Panc1 (cell line): ENCODE measurements around the gene MTG1. TPM values are rescaled to one million over a fixed set of nuclear protein-coding genes. Genes with fewer than 3 reads are reported as not detected.

ENCODE experiments used
- ATAC-seq: fragments of 200-7000 bp; cut with Tn5 transposase; 2 replicates; pipeline ENCODE4 v1.9.1; 2020; ENCODE audit warnings: mild to moderate bottlenecking, moderate library complexity
- BruUV-seq: library from RNA; stranded (reverse); fragments of 400-500 nt; replicated peaks from 2 replicates; lab custom pipeline; 2021; lab: Mats Ljungman, UMichigan
- CTCF ChIA-PET: fragments of 300-600 bp; sonication (Branson Sonifier 250); formaldehyde crosslinking; loops from one replicate; lab custom pipeline; 2022; ENCODE audit warnings: antibody characterized with exemption; lab: Charles Lee
- POLR2A ChIA-PET: fragments of 300-600 bp; sonication (Branson Sonifier 250); formaldehyde crosslinking; loops from one replicate; lab custom pipeline; 2022; ENCODE audit warnings: antibody characterized with exemption; lab: Charles Lee
- DNase-seq: peaks from one replicate; pipeline ENCODE4 v3.0.0-alpha.2; 2010; ENCODE audit warnings: low read depth, low spot score
- H3K27ac ChIP-seq: 2 replicates; pipeline ENCODE4 v1.5.1; 2011; ENCODE audit warnings: mild to moderate bottlenecking, low read length, inconsistent platforms
- H3K27me3 ChIP-seq: fragments of 200-500 bp; sonication (Bioruptor generic); 2 replicates; pipeline ENCODE4 v1.6.0; 2014; ENCODE audit warnings: low read length, inconsistent platforms; ENCODE audit not compliant: control insufficient read depth, insufficient read depth
- H3K36me3 ChIP-seq: fragments of 200-500 bp; sonication (Bioruptor generic); 2 replicates; pipeline ENCODE4 v1.5.1; 2014; ENCODE audit warnings: inconsistent platforms, mild to moderate bottlenecking, low read length, moderate library complexity; ENCODE audit not compliant: control insufficient read depth, insufficient read depth
- H3K4me1 ChIP-seq: 2 replicates; pipeline ENCODE4 v1.5.1; 2011; ENCODE audit warnings: inconsistent platforms, mild to moderate bottlenecking, low read length, moderate library complexity; ENCODE audit not compliant: control insufficient read depth, insufficient read depth
- H3K4me3 ChIP-seq, 2 experiments: 2 replicates each; pipeline ENCODE4 v1.5.1; 2011 to 2012; ENCODE audit warnings: low read depth in 2 of 2, low read length in 2 of 2, mild to moderate bottlenecking in 2 of 2, inconsistent platforms in 1 of 2, moderate library complexity in 1 of 2
- H3K9me3 ChIP-seq: fragments of 200-500 bp; sonication (Bioruptor generic); 2 replicates; pipeline ENCODE4 v1.5.1; 2014; ENCODE audit warnings: low read depth, mild to moderate bottlenecking, inconsistent platforms, low read length, moderate library complexity; ENCODE audit not compliant: control insufficient read depth, insufficient read depth
- POLR2AphosphoS5 ChIP-seq: IDR thresholded peaks from 2 replicates; pipeline ENCODE4 v1.6.1; 2012; ENCODE audit warnings: mild to moderate bottlenecking, low read depth, low read length, moderate library complexity
- SIN3A ChIP-seq: IDR thresholded peaks from 2 replicates; pipeline ENCODE4 v1.6.1; 2012; ENCODE audit warnings: low read depth, mild to moderate bottlenecking, low read length, moderate library complexity, borderline replicate concordance; ENCODE audit not compliant: insufficient read depth
- TCF7L2 ChIP-seq: IDR thresholded peaks from 2 replicates; pipeline ENCODE4 v1.6.1; 2011; ENCODE audit warnings: mild to moderate bottlenecking, low read depth, low read length, inconsistent platforms
- in situ Hi-C: cut with HindIII; loops from 2 replicates; pipeline ENCODE4 v1.10.0; 2016; ENCODE audit warnings: low sequenced_read_pairs, low pct_unique_long_range_greater_than_20kb
- intact Hi-C: fragments of 100-400 bp; cut with micrococcal nuclease; formaldehyde crosslinking; loops from one replicate; pipeline ENCODE4 v1.10.0; 2022; ENCODE audit not compliant: unreplicated experiment
- total RNA-seq: library from RNA; stranded (reverse); gene quantifications from one replicate; pipeline ENCODE4 v1.2.1, GENCODE V29; 2021; ENCODE audit not compliant: unreplicated experiment
- TF ChIP-seq, protein P1 (sequence below): fragments of 450-650 bp; IDR thresholded peaks from 2 replicates; pipeline ENCODE4 v1.5.1; 2017; ENCODE audit warnings: mild to moderate bottlenecking
- TF ChIP-seq, protein P2 (sequence below), 2 experiments: IDR thresholded peaks; 2 replicates each; pipeline ENCODE4 v1.6.1; 2011 to 2012; ENCODE audit warnings: low read depth in 2 of 2, control low read depth in 1 of 2, low read length in 1 of 2, mild to moderate bottlenecking in 1 of 2, moderate library complexity in 1 of 2; ENCODE audit not compliant: insufficient read depth in 1 of 2

MTG1 gene
- total RNA-seq, 1 experiment from 2014 or later = 96.4 TPM

DNA sequence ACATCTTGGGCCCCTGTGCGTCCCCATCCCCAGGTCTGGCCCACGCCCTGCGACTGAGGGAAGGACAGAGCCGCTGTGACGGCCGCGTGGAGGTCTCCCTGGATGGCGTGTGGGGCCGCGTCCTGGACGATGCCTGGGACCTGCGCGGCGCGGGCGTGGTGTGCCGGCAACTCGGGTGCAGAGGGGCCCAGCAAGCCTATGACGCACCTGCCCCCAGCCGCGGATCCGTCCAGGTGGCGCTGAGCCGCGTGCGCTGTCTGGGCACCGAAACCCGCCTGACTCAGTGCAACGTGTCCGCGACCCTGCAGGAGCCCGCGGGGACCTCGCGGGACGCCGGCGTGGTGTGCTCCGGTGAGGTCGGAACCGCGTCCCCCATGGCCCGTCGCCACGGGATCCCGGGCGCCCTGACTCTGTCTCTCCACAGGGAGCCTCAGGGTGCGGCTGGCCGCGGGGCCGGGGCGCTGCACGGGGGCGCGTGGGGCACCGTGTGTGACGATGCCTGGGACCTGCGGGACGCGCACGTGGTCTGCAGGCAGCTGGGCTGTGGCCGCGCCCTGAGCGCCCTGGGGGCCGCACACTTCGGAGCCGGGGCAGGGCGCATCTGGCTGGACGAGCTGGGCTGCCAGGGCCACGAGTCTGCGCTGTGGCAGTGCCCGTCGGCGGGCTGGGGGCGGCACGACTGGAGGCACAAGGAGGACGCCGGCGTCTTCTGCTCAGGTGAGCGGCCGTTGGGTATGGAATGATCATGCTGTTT, 65.7 kb downstream of the MTG1 start:
- H3K9me3 ChIP-seq = no peaks in the 10 kb centered on the region
- no peaks in the 10 kb centered on the region for H3K4me1 ChIP-seq
- in situ Hi-C loops = no loop called here
- peaks cover 3% of the 10 kb centered on the region; the same call in 1 of the 2 replicates for H3K27me3 ChIP-seq
- no peak overlapping the region for H3K4me3 ChIP-seq
- ChIA-PET CTCF (no interaction called here), POLR2A (no interaction called here)
- H3K27ac ChIP-seq = no peak overlapping the region
- DNase-seq (no peak), ATAC-seq (no peak)
- TF ChIP-seq, protein P1, sequence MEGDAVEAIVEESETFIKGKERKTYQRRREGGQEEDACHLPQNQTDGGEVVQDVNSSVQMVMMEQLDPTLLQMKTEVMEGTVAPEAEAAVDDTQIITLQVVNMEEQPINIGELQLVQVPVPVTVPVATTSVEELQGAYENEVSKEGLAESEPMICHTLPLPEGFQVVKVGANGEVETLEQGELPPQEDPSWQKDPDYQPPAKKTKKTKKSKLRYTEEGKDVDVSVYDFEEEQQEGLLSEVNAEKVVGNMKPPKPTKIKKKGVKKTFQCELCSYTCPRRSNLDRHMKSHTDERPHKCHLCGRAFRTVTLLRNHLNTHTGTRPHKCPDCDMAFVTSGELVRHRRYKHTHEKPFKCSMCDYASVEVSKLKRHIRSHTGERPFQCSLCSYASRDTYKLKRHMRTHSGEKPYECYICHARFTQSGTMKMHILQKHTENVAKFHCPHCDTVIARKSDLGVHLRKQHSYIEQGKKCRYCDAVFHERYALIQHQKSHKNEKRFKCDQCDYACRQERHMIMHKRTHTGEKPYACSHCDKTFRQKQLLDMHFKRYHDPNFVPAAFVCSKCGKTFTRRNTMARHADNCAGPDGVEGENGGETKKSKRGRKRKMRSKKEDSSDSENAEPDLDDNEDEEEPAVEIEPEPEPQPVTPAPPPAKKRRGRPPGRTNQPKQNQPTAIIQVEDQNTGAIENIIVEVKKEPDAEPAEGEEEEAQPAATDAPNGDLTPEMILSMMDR = no peak
- TF ChIP-seq POLR2AphosphoS5 = no peak
- TF ChIP-seq, protein P2, sequence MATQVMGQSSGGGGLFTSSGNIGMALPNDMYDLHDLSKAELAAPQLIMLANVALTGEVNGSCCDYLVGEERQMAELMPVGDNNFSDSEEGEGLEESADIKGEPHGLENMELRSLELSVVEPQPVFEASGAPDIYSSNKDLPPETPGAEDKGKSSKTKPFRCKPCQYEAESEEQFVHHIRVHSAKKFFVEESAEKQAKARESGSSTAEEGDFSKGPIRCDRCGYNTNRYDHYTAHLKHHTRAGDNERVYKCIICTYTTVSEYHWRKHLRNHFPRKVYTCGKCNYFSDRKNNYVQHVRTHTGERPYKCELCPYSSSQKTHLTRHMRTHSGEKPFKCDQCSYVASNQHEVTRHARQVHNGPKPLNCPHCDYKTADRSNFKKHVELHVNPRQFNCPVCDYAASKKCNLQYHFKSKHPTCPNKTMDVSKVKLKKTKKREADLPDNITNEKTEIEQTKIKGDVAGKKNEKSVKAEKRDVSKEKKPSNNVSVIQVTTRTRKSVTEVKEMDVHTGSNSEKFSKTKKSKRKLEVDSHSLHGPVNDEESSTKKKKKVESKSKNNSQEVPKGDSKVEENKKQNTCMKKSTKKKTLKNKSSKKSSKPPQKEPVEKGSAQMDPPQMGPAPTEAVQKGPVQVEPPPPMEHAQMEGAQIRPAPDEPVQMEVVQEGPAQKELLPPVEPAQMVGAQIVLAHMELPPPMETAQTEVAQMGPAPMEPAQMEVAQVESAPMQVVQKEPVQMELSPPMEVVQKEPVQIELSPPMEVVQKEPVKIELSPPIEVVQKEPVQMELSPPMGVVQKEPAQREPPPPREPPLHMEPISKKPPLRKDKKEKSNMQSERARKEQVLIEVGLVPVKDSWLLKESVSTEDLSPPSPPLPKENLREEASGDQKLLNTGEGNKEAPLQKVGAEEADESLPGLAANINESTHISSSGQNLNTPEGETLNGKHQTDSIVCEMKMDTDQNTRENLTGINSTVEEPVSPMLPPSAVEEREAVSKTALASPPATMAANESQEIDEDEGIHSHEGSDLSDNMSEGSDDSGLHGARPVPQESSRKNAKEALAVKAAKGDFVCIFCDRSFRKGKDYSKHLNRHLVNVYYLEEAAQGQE (IDR thresholded peaks at IDR 0.05; ENCODE audit: insufficient read depth in 1 of 2, low read depth in 2 of 2, low read length in 1 of 2) = no peak
- no peak for TF ChIP-seq SIN3A
- TF ChIP-seq TCF7L2 = no peak
- no peaks in the 10 kb centered on the region for H3K36me3 ChIP-seq
- BruUV-seq = no TSS peak
- intact Hi-C loops = no loop called here

DNA sequence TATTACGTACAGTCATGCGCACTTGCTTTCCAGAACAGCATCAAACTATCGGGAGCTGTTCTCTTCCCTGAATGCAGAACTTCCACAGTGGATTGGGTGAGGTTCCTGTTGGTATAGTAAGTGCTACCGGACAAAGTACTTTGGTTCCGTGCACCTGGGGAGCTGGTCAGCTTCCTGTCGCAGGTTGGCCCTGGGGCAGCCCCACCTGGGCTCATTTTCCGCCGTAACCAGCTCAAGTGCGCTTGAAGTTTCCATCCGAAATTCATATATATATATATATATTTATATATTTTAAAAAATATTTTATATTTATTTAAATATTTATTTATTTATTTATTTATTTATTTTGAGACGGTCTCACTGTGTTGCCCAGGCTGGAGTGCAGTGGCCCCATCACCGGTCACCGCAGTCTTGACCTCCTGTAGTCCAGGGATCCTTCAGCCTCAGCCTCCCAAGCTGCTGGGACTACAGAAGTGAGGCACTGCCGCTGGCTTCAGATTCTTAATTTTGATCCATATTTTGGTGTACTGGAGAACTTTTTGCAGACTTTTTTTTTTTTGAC, 66.3 kb downstream of the MTG1 start:
- ChIA-PET CTCF (no interaction called here), POLR2A (no interaction called here)
- BruUV-seq = no TSS peak
- no peaks in the 10 kb centered on the region for H3K4me1 ChIP-seq
- no peaks in the 10 kb centered on the region for H3K36me3 ChIP-seq
- H3K9me3 ChIP-seq = no peaks in the 10 kb centered on the region
- ATAC-seq = no peak
- H3K27me3 ChIP-seq = peaks cover 3% of the 10 kb centered on the region; the same call in 1 of the 2 replicates
- no peak overlapping the region for H3K27ac ChIP-seq
- in situ Hi-C loops (no loop called here), intact Hi-C loops (no loop called here)
- no peak for TF ChIP-seq TCF7L2
- TF ChIP-seq, protein P1 = no peak
- TF ChIP-seq SIN3A = no peak
- TF ChIP-seq POLR2AphosphoS5 = no peak
- TF ChIP-seq, protein P2 (IDR thresholded peaks at IDR 0.05; ENCODE audit: insufficient read depth in 1 of 2, low read depth in 2 of 2, low read length in 1 of 2) = no peak
- H3K4me3 ChIP-seq = no peak overlapping the region
- no peak for DNase-seq
